ENCODE measurements around the gene RAB21. TPM values are rescaled to one million over a fixed set of nuclear protein-coding genes. Genes with fewer than 3 reads are reported as not detected.

Gene RAB21
- total and polyA plus RNA-seq, 2 donors (not counting 1 experiment from before 2014, with no cell fraction given) = 11.4 to 27.4 TPM

- Histone ChIP-seq H3K27me3 (ENCODE audit: control insufficient read depth, insufficient read depth, low read length) (no peaks in the 10 kb centered on the region), H3K4me1 (ENCODE audit: control insufficient read depth, extremely low read depth, insufficient read depth, low read length) (no peaks in the 10 kb centered on the region), H3K36me3 (ENCODE audit: control insufficient read depth, insufficient read depth, low read length) (no peaks in the 10 kb centered on the region), H3K79me2 (ENCODE audit: control insufficient read depth, insufficient read depth, low read length) (no peaks in the 10 kb centered on the region), H4K20me1 (ENCODE audit: control insufficient read depth, extremely low read depth, insufficient read depth, low read length) (no peaks in the 10 kb centered on the region), H3K9me3 (ENCODE audit: control insufficient read depth, insufficient read depth, low read depth, low read length) (no peaks in the 10 kb centered on the region), H3K4me3 (replicated peaks in 1 of 4; ENCODE audit: control extremely low read depth in 1 of 4, insufficient read depth in 1 of 4, low read depth in 3 of 4, low read length in 4 of 4) (no peak overlapping the region), H2AFZ (ENCODE audit: low read length) (no peak overlapping the region), H3K9ac (ENCODE audit: insufficient read depth, low read length) (no peak overlapping the region), H3K4me2 (ENCODE audit: extremely low read depth, insufficient read depth, low read length) (no peak overlapping the region), H3K27ac (ENCODE audit: insufficient read depth, low read length) (no peak overlapping the region)
- no peak for TF ChIP-seq EZH2 (IDR thresholded peaks at IDR 0.05; ENCODE audit: low read length, missing control alignments)
- TF ChIP-seq CTCF (conservative IDR thresholded peaks at IDR 0.05 in 1 of 2, IDR thresholded peaks at IDR 0.05 in 1 of 2; ENCODE audit: low read depth in 1 of 2, low read length in 2 of 2) = no peak
- DNase-seq (ENCODE audit: low read depth in 2 of 2) = no peak
Observed at GRCh38 chr12:71786829-71787228, 32.2 kb downstream of the RAB21 start.

- Histone ChIP-seq H3K9ac (ENCODE audit: insufficient read depth, low read length) (no peak overlapping the region), H2AFZ (ENCODE audit: low read length) (no peak overlapping the region), H3K79me2 (ENCODE audit: control insufficient read depth, insufficient read depth, low read length) (no peaks in the 10 kb centered on the region), H3K4me3 (replicated peaks in 1 of 4; ENCODE audit: control extremely low read depth in 1 of 4, insufficient read depth in 1 of 4, low read depth in 3 of 4, low read length in 4 of 4) (no peak overlapping the region), H3K27ac (ENCODE audit: insufficient read depth, low read length) (no peak overlapping the region), H3K4me2 (ENCODE audit: extremely low read depth, insufficient read depth, low read length) (no peak overlapping the region), H4K20me1 (ENCODE audit: control insufficient read depth, extremely low read depth, insufficient read depth, low read length) (no peaks in the 10 kb centered on the region), H3K36me3 (ENCODE audit: control insufficient read depth, insufficient read depth, low read length) (no peaks in the 10 kb centered on the region), H3K9me3 (ENCODE audit: control insufficient read depth, insufficient read depth, low read depth, low read length) (no peaks in the 10 kb centered on the region), H3K27me3 (ENCODE audit: control insufficient read depth, insufficient read depth, low read length) (no peaks in the 10 kb centered on the region), H3K4me1 (ENCODE audit: control insufficient read depth, extremely low read depth, insufficient read depth, low read length) (no peaks in the 10 kb centered on the region)
- no peak for DNase-seq (ENCODE audit: low read depth in 2 of 2)
- no peak for TF ChIP-seq EZH2 (IDR thresholded peaks at IDR 0.05; ENCODE audit: low read length, missing control alignments)
- no peak for TF ChIP-seq CTCF (conservative IDR thresholded peaks at IDR 0.05 in 1 of 2, IDR thresholded peaks at IDR 0.05 in 1 of 2; ENCODE audit: low read depth in 1 of 2, low read length in 2 of 2)
Observed at GRCh38 chr12:71787580-71787979, 32.9 kb downstream of the RAB21 start.

- DNase-seq (ENCODE audit: low read depth in 2 of 2) = no peak
- TF ChIP-seq CTCF (conservative IDR thresholded peaks at IDR 0.05 in 1 of 2, IDR thresholded peaks at IDR 0.05 in 1 of 2; ENCODE audit: low read depth in 1 of 2, low read length in 2 of 2) (no peak), EZH2 (IDR thresholded peaks at IDR 0.05; ENCODE audit: low read length, missing control alignments) (no peak)
- Histone ChIP-seq H3K79me2 (ENCODE audit: control insufficient read depth, insufficient read depth, low read length) (no peaks in the 10 kb centered on the region), H3K27me3 (ENCODE audit: control insufficient read depth, insufficient read depth, low read length) (no peaks in the 10 kb centered on the region), H3K4me3 (replicated peaks in 1 of 4; ENCODE audit: control extremely low read depth in 1 of 4, insufficient read depth in 1 of 4, low read depth in 3 of 4, low read length in 4 of 4) (no peak overlapping the region), H3K9ac (ENCODE audit: insufficient read depth, low read length) (no peak overlapping the region), H3K27ac (ENCODE audit: insufficient read depth, low read length) (no peak overlapping the region), H4K20me1 (ENCODE audit: control insufficient read depth, extremely low read depth, insufficient read depth, low read length) (no peaks in the 10 kb centered on the region), H3K4me1 (ENCODE audit: control insufficient read depth, extremely low read depth, insufficient read depth, low read length) (no peaks in the 10 kb centered on the region), H3K9me3 (ENCODE audit: control insufficient read depth, insufficient read depth, low read depth, low read length) (no peaks in the 10 kb centered on the region), H3K36me3 (ENCODE audit: control insufficient read depth, insufficient read depth, low read length) (no peaks in the 10 kb centered on the region), H2AFZ (ENCODE audit: low read length) (no peak overlapping the region), H3K4me2 (ENCODE audit: extremely low read depth, insufficient read depth, low read length) (no peak overlapping the region)
Observed at GRCh38 chr12:71790331-71790730, 35.7 kb downstream of the RAB21 start.

Measured in fibroblast of lung (primary cell).